ENCODE results near the gene TMEM171. TPM values are rescaled to one million over a fixed set of nuclear protein-coding genes. Genes with fewer than 3 reads are reported as not detected.
A peak's percentile ranks its signal among the peaks of the same experiment; 100 is the strongest.

TMEM171 gene, protein sequence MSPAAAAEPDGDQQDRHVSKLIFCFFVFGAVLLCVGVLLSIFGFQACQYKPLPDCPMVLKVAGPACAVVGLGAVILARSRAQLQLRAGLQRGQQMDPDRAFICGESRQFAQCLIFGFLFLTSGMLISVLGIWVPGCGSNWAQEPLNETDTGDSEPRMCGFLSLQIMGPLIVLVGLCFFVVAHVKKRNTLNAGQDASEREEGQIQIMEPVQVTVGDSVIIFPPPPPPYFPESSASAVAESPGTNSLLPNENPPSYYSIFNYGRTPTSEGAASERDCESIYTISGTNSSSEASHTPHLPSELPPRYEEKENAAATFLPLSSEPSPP
- total RNA-seq: not detected

DNA sequence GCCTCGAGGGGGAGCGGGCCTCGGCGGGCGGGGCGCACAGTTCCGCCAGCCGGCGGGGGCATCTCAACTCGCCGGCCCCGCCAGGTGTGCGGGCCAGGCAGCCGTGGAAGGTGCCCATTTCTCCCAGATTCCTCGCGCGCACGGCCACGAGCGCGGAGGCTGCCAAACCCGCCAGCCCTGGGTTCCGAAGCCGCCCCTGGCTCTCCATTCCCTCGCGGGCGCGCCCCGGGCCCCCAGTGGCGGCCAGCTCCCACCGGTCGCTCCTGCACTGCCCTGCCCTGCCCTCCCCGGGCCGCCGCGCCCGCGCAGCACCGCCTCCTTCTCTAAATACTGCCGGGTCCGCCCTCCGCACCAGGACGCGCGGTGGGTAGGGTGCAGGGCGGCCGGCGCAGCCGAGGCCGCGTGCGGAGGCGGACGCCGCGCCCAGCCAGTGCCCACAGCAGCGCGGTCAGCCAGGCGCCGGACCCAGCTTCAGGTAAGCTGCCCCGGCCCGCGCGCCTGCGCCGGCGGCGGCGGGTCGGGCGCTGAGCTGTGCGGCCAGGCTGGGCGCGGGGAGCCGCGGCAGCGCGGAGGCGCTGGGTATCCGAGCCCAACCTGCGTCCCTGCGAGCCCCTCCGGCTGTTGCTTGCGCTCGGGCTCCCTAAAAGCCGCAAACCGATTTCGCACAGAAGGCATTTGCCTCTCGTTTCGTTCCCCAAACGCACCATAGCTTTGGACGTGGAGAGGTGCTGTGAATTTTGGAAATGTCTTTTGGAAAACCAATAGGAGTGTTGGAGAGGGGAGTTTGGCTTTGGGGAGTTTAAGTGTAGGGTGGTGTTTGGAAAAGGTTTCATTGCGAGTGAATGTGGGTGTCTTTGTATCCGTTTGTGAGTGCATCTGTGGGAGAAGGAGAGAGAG, at the start of gene TMEM171:
Gene TMEM171 (plus strand): TSS at position 354 of the 897 bp plus-strand sequence. CDS start 2,799 bp downstream, outside the sequence.
- Mint-ChIP-seq H3K27me3 (peaks cover 54% of the 10 kb centered on the region), H3K4me1 (peaks cover 5% of the 10 kb centered on the region), H3K4me3 (peak within 1 kb of the TSS; percentile 59), H3K36me3 (ENCODE audit: low read depth) (no peaks in the 10 kb centered on the region), H3K9me3 (no peaks in the 10 kb centered on the region), H3K27ac (no peak within 1 kb of the TSS)
- peak; percentile 34 for ATAC-seq (replicated peaks)

DNA sequence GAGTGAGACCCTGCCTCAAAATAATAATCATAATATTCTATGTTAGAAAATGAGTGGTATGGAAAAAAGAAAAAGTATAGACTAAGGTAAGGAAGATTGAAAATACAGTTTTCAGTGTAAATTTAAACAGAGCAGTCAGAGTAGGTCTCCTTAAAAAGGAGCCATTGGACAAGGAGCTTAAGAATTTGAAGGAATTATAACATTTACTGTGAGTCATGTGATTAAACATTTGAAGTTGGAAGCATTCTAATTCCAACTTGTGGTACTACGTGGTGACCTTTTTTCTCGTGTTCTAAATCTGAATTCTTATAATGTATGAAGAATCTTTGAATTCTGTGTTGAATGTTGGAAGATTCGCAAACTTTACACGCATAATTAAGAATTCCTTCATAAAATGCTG, 39.3 kb upstream of the TMEM171 start:
- no peaks in the 10 kb centered on the region for H3K36me3 Mint-ChIP-seq (ENCODE audit: low read depth)
- H3K4me1 Mint-ChIP-seq: no peaks in the 10 kb centered on the region

GRCh38 chr5:73088026-73088425, 32.3 kb upstream of the TMEM171 start:
- H3K27ac Mint-ChIP-seq: no peak overlapping the region
- H3K9me3 Mint-ChIP-seq: no peaks in the 10 kb centered on the region
- no peaks in the 10 kb centered on the region for H3K27me3 Mint-ChIP-seq
- no peak overlapping the region for H3K4me3 Mint-ChIP-seq
- no peaks in the 10 kb centered on the region for H3K4me1 Mint-ChIP-seq
- H3K36me3 Mint-ChIP-seq (ENCODE audit: low read depth): no peaks in the 10 kb centered on the region
- ATAC-seq (replicated peaks): no peak

More for the DNA sequence above, 39.3 kb upstream of the TMEM171 start:
- no peak overlapping the region for H3K27ac Mint-ChIP-seq
- ATAC-seq (replicated peaks): no peak
- no peak overlapping the region for H3K4me3 Mint-ChIP-seq
- no peaks in the 10 kb centered on the region for H3K9me3 Mint-ChIP-seq
- H3K27me3 Mint-ChIP-seq: no peaks in the 10 kb centered on the region

DNA sequence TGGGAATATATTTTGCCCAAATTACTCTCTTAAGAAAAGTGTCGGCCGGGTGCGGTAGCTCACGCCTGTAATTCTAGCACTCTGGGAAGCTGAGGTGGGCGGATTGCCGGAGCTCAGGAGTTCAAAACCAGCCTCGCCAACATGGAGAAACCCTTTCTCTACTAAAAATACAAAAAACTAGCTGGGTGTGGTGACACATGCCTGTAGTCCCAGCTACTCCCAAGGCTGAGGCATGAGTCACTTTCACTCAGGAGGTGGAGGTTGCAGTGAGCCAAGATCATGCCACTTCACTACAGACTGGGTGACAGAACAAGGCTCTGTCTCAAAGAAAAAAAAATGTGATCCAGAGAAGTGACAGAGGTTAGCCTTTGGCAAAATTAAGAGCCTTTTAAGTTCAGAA, 26.4 kb upstream of the TMEM171 start:
- no peaks in the 10 kb centered on the region for H3K9me3 Mint-ChIP-seq
- H3K4me1 Mint-ChIP-seq: no peaks in the 10 kb centered on the region
- H3K27me3 Mint-ChIP-seq: peaks cover 10% of the 10 kb centered on the region
- no peaks in the 10 kb centered on the region for H3K36me3 Mint-ChIP-seq (ENCODE audit: low read depth)
- ATAC-seq (replicated peaks): peak; percentile 92
- H3K4me3 Mint-ChIP-seq: no peak overlapping the region
- no peak overlapping the region for H3K27ac Mint-ChIP-seq

DNA sequence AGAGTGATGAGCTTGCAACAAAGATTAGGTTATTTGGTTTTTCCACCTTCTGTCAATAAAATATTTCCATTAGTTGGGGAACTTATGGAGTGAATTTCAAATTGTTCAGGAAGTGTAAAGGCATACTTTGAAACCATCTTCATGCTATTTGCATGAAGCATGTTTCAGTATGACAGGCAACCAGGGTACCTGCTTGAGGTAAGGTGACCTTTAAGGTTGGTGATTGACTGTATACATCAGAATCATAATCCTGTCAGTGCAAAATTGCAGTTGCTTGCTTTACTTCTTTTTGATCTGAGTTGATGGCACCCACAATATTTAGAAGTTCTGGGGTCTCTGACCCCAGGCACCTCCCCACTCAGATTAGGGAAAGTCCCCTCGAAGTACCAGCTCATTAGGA, 26.0 kb upstream of the TMEM171 start:
- no peak overlapping the region for H3K4me3 Mint-ChIP-seq
- ATAC-seq (replicated peaks): peak; percentile 79
- no peaks in the 10 kb centered on the region for H3K4me1 Mint-ChIP-seq
- no peaks in the 10 kb centered on the region for H3K9me3 Mint-ChIP-seq
- H3K27ac Mint-ChIP-seq: no peak overlapping the region
- peaks cover 10% of the 10 kb centered on the region for H3K27me3 Mint-ChIP-seq
- H3K36me3 Mint-ChIP-seq (ENCODE audit: low read depth): no peaks in the 10 kb centered on the region

DNA sequence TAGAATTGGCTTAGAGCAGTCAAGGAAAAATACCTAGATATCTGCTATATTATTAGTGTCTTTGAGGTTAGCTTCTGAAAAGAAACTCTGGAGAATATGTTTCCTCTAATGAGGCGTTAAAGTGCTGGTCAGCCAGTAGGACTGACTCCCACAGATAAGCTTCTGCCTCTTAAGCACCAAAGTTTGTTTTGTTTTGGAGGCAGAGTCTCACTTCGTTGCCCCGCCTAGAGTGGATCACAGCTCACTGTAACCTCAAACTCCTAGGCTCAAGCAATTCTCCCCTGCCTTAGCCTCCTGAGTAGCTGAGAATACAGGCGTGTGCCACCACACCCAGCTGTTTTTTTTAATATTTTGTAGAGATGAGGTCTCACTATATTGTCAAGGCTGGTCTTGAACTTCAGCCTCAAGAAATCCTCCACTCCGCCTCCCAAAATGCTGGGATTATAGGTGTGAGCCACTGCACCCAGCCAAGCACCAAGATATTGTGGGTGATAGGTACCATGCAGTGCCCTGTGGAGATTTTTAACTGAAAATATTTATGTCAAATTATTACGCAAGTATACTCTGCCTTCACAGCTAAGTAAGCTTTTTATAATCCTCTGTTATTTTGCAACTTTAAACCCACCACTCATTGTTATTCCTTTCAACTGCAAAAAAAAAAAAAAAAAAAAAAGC, 24.7 kb upstream of the TMEM171 start:
- H3K27ac Mint-ChIP-seq: no peak overlapping the region
- H3K36me3 Mint-ChIP-seq (ENCODE audit: low read depth): no peaks in the 10 kb centered on the region
- no peaks in the 10 kb centered on the region for H3K9me3 Mint-ChIP-seq
- H3K4me1 Mint-ChIP-seq: no peaks in the 10 kb centered on the region
- peaks cover 13% of the 10 kb centered on the region for H3K27me3 Mint-ChIP-seq
- H3K4me3 Mint-ChIP-seq: no peak overlapping the region
- no peak for ATAC-seq (replicated peaks)

DNA sequence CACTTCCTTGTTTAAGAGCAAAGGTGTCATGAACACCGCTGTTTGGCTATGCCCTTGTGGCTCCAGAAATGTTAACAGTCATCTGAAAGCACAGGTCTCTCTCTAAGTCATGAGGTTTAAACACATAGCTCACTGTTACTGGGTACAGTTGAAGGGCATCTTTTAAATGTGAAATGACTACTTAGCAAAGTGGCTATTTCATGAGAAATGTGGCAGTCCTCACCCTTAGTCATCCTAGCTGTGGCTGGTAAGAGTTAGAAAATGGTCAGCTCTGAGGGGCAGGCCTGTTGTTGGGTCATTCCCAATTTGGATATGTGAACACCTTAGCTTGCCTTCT, 24.2 kb upstream of the TMEM171 start:
- Mint-ChIP-seq H3K4me3 (no peak overlapping the region), H3K27me3 (peaks cover 13% of the 10 kb centered on the region)

DNA sequence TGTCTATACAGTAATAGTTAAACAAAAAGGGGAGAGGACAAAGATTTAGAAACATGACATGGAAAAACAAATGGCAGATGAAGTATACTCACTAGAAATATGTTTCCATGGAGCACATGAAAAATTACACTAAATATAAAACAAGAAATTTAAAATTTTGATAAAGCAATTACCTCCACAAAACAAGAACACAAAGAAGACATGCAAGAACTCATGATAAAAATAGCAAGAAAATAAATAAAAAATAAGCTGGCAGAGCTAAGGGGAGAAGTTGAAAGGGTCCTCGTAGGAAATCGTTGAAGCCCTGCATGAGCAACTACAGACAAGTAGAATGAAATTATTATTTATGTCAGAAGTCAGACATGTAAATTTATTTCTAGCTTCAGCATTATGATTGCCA, 22.6 kb upstream of the TMEM171 start:
- H3K9me3 Mint-ChIP-seq: no peaks in the 10 kb centered on the region
- no peak overlapping the region for H3K27ac Mint-ChIP-seq
- no peaks in the 10 kb centered on the region for H3K4me1 Mint-ChIP-seq
- H3K27me3 Mint-ChIP-seq: peaks cover 13% of the 10 kb centered on the region
- H3K4me3 Mint-ChIP-seq: no peak overlapping the region
- ATAC-seq (replicated peaks): no peak
- no peaks in the 10 kb centered on the region for H3K36me3 Mint-ChIP-seq (ENCODE audit: low read depth)

More for the DNA sequence above, 24.2 kb upstream of the TMEM171 start:
- no peaks in the 10 kb centered on the region for H3K4me1 Mint-ChIP-seq
- no peaks in the 10 kb centered on the region for H3K9me3 Mint-ChIP-seq
- no peak overlapping the region for H3K27ac Mint-ChIP-seq
- peak; percentile 41 for ATAC-seq (replicated peaks)
- H3K36me3 Mint-ChIP-seq (ENCODE audit: low read depth): no peaks in the 10 kb centered on the region

GRCh38 chr5:73100109-73100508, 20.3 kb upstream of the TMEM171 start:
- no peak for ATAC-seq (replicated peaks)
- no peak overlapping the region for H3K4me3 Mint-ChIP-seq
- peaks cover 23% of the 10 kb centered on the region for H3K27me3 Mint-ChIP-seq
- no peaks in the 10 kb centered on the region for H3K9me3 Mint-ChIP-seq
- no peaks in the 10 kb centered on the region for H3K36me3 Mint-ChIP-seq (ENCODE audit: low read depth)
- H3K27ac Mint-ChIP-seq: no peak overlapping the region
- no peaks in the 10 kb centered on the region for H3K4me1 Mint-ChIP-seq

DNA sequence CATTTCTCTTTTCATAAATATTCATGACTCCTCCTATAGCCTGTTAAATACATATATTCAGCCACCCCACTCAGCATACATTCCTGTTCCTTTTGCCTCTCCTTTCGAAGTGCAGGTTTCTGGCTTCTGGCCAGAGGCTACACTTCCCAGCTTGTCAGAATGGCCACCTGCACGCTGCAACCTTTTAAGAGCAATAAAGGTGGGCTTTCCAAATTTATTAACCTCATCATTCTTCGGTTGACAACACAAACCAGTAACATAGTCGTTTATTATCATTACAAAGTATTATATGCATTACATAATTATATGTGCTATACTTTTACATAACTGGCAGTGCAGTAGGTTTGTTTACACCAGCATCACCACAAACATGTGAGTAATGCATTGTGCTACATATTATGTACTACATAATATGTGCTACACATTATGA, 16.5 kb upstream of the TMEM171 start:
- H3K9me3 Mint-ChIP-seq: no peaks in the 10 kb centered on the region
- H3K27me3 Mint-ChIP-seq: peaks cover 22% of the 10 kb centered on the region
- no peaks in the 10 kb centered on the region for H3K4me1 Mint-ChIP-seq
- H3K4me3 Mint-ChIP-seq: no peak overlapping the region
- ATAC-seq (replicated peaks): no peak
- H3K27ac Mint-ChIP-seq: no peak overlapping the region
- no peaks in the 10 kb centered on the region for H3K36me3 Mint-ChIP-seq (ENCODE audit: low read depth)

DNA sequence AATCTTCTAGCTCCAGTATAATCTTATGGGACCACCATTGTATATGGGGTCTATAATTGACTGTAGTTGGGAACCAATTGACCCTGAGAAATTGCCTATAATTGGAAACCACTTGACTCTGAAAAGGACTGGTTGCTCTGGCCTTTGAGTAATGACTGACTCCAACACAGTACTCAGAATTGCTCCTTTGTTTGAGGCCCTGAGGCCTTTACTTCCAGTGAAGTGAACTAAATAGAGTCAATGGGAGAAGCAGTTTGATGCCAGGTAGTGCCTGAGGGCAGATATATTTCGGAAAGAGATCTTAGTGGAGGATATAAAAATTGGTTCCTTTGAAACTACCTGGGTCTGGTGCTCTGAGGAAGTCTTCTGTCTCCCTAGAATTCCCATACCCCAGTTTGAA, 16.0 kb upstream of the TMEM171 start:
- H3K4me1 Mint-ChIP-seq: no peaks in the 10 kb centered on the region
- no peaks in the 10 kb centered on the region for H3K9me3 Mint-ChIP-seq
- H3K36me3 Mint-ChIP-seq (ENCODE audit: low read depth): no peaks in the 10 kb centered on the region
- ATAC-seq (replicated peaks): no peak
- no peak overlapping the region for H3K27ac Mint-ChIP-seq
- no peak overlapping the region for H3K4me3 Mint-ChIP-seq
- peaks cover 24% of the 10 kb centered on the region for H3K27me3 Mint-ChIP-seq

- no peak for ATAC-seq (replicated peaks)
- H3K27ac Mint-ChIP-seq: no peak overlapping the region
- no peaks in the 10 kb centered on the region for H3K9me3 Mint-ChIP-seq
- H3K4me1 Mint-ChIP-seq: no peaks in the 10 kb centered on the region
- no peaks in the 10 kb centered on the region for H3K36me3 Mint-ChIP-seq (ENCODE audit: low read depth)
- peaks cover 26% of the 10 kb centered on the region for H3K27me3 Mint-ChIP-seq
- no peak overlapping the region for H3K4me3 Mint-ChIP-seq
Observed at GRCh38 chr5:73106335-73106734, 14.0 kb upstream of the TMEM171 start.

GRCh38 chr5:73110190-73110589, 10.2 kb upstream of the TMEM171 start:
- no peak overlapping the region for H3K27ac Mint-ChIP-seq
- H3K27me3 Mint-ChIP-seq: peaks cover 36% of the 10 kb centered on the region
- no peaks in the 10 kb centered on the region for H3K4me1 Mint-ChIP-seq

GRCh38 chr5:73111536-73111935, 8.8 kb upstream of the TMEM171 start:
- Mint-ChIP-seq H3K36me3 (ENCODE audit: low read depth) (no peaks in the 10 kb centered on the region), H3K4me3 (no peak overlapping the region), H3K4me1 (no peaks in the 10 kb centered on the region), H3K27ac (no peak overlapping the region), H3K9me3 (no peaks in the 10 kb centered on the region), H3K27me3 (peaks cover 38% of the 10 kb centered on the region)
- no peak for ATAC-seq (replicated peaks)

More at GRCh38 chr5:73110190-73110589, 10.2 kb upstream of the TMEM171 start:
- no peak for ATAC-seq (replicated peaks)
- Mint-ChIP-seq H3K36me3 (ENCODE audit: low read depth) (no peaks in the 10 kb centered on the region), H3K4me3 (no peak overlapping the region), H3K9me3 (no peaks in the 10 kb centered on the region)

All from activated T-helper 17 cell treated with anti-CD3 and anti-CD28 coated beads, Interleukin-2, amount 50 U/mL, for 72 hours (primary cell).